Activated T-cell treated with anti-CD3 and anti-CD28 coated beads for 24 hours (primary cell): ENCODE data around the gene COG7.
"Not testable (repeated sequence)": the region's sequence is repeated elsewhere in the genome, so short reads cannot be mapped to it uniquely, and the experiment has no call there.

Experiments used
- DNase-seq: peaks from one replicate; pipeline ENCODE4 v3.0.0-alpha.2; 2020; ENCODE audit warnings: low read depth

The COG7 gene

GRCh38 chr16:23383881-23384280 is 69.1 kb downstream of the COG7 start:
- DNase-seq: no peak

- DNase-seq: no peak
These were observed 70.7 kb downstream of the COG7 start for GRCh38 chr16:23382279-23382678.

GRCh38 chr16:23381702-23382101 is 71.3 kb downstream of the COG7 start:
- not testable (repeated sequence) for DNase-seq

DNA sequence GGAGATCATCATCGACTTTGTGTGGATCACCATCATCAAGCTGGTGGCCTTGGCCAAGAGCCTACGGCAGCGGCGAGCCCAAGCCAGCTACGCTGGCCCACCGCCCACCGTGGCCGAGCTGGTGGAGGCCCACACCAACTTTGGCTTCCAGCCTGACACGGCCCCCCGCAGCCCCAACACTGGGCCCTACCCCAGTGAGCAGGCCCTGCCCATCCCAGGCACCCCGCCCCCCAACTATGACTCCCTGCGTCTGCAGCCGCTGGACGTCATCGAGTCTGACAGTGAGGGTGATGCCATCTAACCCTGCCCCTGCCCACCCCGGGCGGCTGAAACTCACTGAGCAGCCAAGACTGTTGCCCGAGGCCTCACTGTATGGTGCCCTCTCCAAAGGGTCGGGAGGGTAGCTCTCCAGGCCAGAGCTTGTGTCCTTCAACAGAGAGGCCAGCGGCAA is 72.5 kb downstream of the COG7 start:
- no peak for DNase-seq

DNA sequence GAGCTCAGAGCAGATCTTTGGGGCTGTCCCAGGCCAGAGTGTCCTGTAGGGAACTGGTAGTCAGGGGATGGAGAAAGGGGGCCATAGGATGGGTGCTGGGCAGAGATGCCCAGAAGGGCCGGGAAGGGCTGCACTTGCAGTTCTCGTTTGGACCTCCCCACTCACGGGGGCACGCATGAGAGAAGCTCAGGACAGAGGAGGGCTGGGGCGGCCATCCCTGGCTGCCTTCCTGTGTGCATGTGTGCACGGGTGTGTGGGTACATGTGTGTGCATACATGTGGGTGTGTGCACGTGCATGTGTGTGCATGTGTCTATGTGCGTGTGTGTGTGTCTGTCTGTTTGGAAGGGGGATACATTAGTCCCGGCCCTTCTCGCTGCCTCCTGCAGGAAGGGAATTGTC is 73.3 kb downstream of the COG7 start:
- DNase-seq: no peak

DNA sequence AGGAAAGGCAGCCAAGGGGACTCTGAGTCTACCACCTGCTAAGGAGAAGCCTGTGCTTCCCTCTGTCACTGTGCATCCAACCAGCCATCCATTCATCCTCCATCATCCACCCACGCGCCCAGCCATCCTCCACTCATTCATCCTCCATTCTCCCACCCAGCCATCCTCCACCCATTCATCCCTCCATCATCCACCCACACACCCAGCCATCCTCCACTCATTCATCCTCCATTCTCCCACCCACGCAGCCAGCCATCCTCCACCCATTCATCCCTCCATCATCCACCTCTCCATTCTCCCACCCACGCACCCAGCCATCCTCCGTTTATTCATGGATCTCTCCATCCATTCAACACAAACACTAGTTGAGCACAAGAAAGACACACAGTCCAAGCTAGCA is 74.1 kb downstream of the COG7 start:
- DNase-seq: no peak

DNA sequence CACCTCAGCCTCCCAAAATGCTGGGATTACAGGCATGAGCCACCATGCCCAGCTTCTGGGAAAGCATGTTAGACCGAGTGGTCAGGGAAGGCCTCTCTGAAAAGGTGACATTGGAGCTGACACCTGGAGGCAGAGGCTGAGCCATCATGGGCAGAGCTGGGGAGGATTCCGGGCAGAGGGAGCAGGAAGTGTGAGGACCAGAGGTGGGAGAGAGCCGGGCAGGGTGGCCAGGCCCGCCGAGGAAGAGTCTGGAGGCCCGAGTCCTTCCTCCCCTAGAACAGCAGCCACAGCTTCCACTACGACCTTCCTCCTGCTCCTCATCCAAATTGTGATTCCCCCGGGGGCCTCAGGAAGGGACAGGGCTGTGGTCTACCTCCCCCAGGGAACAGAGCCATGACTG is 74.7 kb downstream of the COG7 start:
- no peak for DNase-seq

- DNase-seq: no peak
These were observed 75.7 kb downstream of the COG7 start for GRCh38 chr16:23377071-23377931.

GRCh38 chr16:23375643-23376042 is 77.3 kb downstream of the COG7 start:
- no peak for DNase-seq

GRCh38 chr16:23374721-23375510 is 78.1 kb downstream of the COG7 start:
- DNase-seq: no peak

- no peak for DNase-seq
These were observed 79.4 kb downstream of the COG7 start for GRCh38 chr16:23373436-23374219.

DNA sequence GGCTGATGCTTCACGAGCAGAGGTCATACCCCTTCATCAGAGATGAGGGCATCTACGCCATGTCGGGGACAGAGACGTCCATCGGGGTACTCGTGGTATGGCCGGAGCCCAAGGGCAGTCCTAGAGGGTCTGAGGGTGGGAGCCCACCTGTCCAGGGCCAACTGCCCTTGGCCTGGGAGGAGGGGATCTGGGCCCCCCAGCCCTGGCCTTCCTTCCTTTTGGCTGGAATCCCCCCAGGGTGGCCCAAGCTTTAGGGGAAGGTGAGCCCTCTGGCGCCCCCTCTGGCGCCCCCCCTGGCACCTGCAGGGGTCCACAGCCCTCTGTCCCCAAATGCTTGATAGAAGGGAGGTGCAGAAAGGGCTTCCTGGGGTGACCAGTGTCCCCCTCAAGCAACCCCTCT is 81.6 kb downstream of the COG7 start:
- DNase-seq: no peak

DNA sequence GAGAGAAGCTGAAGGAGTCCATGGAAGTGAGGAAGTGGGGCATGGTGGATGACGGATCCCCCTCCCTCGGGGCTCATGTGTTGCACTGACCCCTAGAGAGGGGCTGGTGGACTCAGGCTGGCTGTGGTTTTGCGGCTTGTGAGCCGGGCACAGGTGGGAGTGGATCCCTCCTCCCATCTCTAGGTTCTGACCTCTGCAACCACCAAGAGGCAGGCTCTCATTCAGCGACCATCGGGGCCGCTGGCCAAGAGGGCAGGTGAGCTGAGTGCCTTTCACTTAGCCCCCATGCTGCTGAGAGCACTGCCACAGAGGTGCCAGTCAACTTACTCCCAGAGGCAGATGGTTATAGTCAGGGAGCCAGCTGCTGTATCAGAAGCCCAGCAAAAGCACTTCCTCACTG is 83.6 kb downstream of the COG7 start:
- DNase-seq: no peak

- no peak for DNase-seq
These were observed 84.5 kb downstream of the COG7 start for GRCh38 chr16:23368469-23368868.

DNA sequence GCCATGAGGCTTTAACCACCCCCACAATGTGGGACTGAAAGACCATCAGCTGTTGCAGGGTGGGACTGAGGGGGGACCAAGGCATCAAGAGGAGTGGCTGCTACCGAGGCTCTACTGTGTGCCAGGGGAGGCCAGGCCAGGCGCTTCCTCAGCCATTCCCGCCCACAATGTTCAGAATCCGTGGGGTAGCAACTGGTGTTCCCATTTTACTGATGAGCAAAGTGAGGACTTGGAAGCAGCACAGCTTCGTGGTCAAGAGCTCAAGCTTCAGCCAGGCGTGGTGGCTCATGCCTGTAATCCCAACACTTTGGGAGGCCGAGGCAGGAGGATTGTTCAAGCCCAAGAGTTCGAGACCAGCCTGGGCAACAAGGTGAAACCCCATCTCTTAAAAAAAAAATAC is 85.0 kb downstream of the COG7 start:
- no peak for DNase-seq

- DNase-seq: no peak
These were observed 85.4 kb downstream of the COG7 start for GRCh38 chr16:23367564-23367963.

GRCh38 chr16:23366341-23366740 is 86.6 kb downstream of the COG7 start:
- not testable (repeated sequence) for DNase-seq

DNA sequence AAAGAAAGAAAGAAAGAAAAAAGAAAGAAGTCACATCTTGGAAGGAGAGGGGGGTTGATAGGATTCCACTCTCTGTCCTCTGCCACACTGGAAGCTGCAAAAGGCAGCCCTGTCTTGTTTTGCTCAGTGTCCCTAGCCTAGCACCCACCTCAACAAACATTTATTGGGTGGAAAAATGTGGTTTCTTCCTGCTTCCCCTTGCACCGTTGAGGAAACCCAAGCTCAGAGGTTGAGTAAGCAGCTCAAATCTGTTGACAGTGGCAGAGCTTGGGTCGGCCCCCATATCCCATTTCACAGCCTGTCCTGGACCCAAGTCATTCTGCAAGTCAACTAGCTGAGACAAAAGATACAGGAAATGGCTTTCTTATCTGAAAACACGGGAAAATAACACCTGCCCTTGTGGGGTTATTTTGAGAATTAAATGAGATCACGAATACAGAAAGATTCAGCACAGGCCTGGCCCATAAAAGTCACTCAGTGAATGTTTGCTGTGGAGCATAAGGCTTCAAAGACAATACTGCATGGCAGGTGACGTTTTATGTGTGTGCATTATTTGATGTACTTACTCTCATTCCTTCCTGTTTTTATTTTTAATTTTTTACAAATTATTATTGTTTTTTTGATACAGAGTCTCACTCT is 87.3 kb downstream of the COG7 start:
- no peak for DNase-seq

DNA sequence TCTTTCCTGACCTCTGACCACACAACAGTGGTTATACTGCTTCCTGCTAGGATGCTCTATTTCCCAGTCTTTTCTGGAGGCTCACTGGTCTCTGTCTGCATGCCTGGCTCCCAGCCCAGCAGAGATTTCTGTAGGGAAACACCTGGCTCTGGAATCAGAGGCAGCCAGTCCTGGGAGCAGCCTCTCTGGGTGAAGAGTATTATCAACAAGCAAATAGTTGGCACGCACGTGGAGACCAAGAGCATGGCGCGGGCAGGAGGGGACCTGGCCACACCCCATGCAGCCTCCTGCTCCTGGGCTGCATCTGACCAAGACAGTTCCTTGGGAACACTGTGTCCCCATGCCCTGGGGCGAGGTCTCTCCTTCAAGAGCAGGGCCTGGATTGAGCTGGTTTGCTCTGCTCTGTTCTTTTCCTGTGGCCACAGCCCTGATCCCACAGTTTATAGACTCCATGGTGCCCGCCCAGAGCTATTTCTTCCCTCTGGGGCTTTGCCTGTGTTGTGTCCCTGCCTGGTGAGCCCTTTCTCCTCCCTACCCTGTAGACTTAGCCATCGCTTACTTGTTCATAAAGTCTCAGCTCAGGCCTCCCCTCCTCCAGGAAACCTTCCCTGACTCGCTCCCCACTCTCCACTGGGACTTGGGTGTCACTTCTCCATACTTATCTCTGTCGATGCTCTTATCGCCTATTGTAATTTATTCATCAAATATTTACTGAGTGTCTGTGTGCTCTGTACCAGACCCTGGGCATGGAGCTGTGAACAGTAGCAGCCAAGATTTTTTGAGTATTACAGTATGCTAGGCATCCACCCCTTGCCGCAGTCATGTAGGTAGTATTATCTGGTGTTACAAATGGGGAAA is 90.3 kb downstream of the COG7 start:
- DNase-seq: no peak

DNA sequence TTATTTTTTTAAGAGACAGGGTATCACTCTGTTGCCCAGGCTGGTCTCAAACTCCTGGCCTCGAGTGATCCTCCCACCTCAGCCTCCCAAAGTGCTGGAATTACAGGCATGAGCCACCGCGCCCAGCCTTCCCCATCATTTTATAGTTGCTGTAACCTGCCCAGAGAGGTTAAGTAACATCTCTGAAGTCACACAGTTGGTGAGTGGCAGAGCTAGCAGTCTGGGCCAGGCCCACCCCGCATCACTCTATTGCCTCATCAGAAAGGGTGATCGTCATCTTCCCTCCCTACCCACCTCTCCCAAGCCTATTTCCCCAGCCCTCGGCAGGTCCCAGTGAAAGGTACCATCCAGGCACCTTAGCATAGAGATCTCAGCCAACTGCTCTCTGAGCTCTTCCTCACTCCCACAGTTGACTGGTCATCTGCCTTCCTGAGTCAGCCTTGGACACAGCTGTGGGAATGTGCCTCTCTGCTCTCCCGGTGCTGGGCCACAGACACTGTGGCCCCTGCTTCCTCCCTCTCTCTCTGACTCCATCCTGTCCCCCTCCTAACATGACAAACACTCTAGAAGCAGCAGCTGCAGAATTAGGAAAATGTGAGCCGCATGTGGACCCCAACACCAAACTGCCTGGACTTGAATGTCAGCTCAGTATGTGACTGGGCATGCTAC is 93.8 kb downstream of the COG7 start:
- DNase-seq: no peak
